ENCODE results near the gene FAR2.
"Not testable (repeated sequence)": the region's sequence is repeated elsewhere in the genome, so short reads cannot be mapped to it uniquely, and the experiment has no call there.

FAR2 gene

GRCh38 chr12:29346769-29347421, 197.8 kb downstream of the FAR2 start:
- DNase-seq (ENCODE audit: low spot score) = no peak
- H3K4me1 Mint-ChIP-seq (ENCODE audit: low read depth) = peaks cover 2% of the 10 kb centered on the region
- H3K27ac Mint-ChIP-seq = no peak overlapping the region
- H3K9me3 Mint-ChIP-seq = no peaks in the 10 kb centered on the region
- H3K36me3 Mint-ChIP-seq (ENCODE audit: low read depth) = peaks cover 35% of the 10 kb centered on the region
- no peaks in the 10 kb centered on the region for H3K27me3 Mint-ChIP-seq (ENCODE audit: low read depth)
- H3K4me3 Mint-ChIP-seq = no peak overlapping the region

- peaks cover 20% of the 10 kb centered on the region for H3K36me3 Mint-ChIP-seq (ENCODE audit: low read depth)
- no peaks in the 10 kb centered on the region for H3K27me3 Mint-ChIP-seq (ENCODE audit: low read depth)
- DNase-seq (ENCODE audit: low spot score) = no peak
- no peaks in the 10 kb centered on the region for H3K9me3 Mint-ChIP-seq
- H3K4me1 Mint-ChIP-seq (ENCODE audit: low read depth) = no peaks in the 10 kb centered on the region
- no peak overlapping the region for H3K4me3 Mint-ChIP-seq
- no peak overlapping the region for H3K27ac Mint-ChIP-seq
Observed at GRCh38 chr12:29350080-29350479, 201.0 kb downstream of the FAR2 start.

- Mint-ChIP-seq H3K27me3 (ENCODE audit: low read depth) (no peaks in the 10 kb centered on the region), H3K27ac (no peak overlapping the region), H3K4me1 (ENCODE audit: low read depth) (no peaks in the 10 kb centered on the region), H3K4me3 (no peak overlapping the region), H3K36me3 (ENCODE audit: low read depth) (peaks cover 15% of the 10 kb centered on the region), H3K9me3 (no peaks in the 10 kb centered on the region)
- no peak for DNase-seq (ENCODE audit: low spot score)
Observed at GRCh38 chr12:29354954-29355353, 205.9 kb downstream of the FAR2 start.

- Mint-ChIP-seq H3K9me3 (peaks cover 9% of the 10 kb centered on the region), H3K4me1 (ENCODE audit: low read depth) (peaks cover 1% of the 10 kb centered on the region), H3K4me3 (no peak overlapping the region), H3K36me3 (ENCODE audit: low read depth) (peaks cover 42% of the 10 kb centered on the region), H3K27me3 (ENCODE audit: low read depth) (no peaks in the 10 kb centered on the region), H3K27ac (no peak overlapping the region)
- DNase-seq (ENCODE audit: low spot score) = no peak
Observed at GRCh38 chr12:29365091-29365490, 216.0 kb downstream of the FAR2 start.

- Mint-ChIP-seq H3K27ac (no peak overlapping the region), H3K4me3 (no peak overlapping the region), H3K36me3 (ENCODE audit: low read depth) (peaks cover 13% of the 10 kb centered on the region), H3K27me3 (ENCODE audit: low read depth) (no peaks in the 10 kb centered on the region), H3K9me3 (no peaks in the 10 kb centered on the region), H3K4me1 (ENCODE audit: low read depth) (peaks cover 14% of the 10 kb centered on the region)
- DNase-seq (ENCODE audit: low spot score) = no peak
Observed at GRCh38 chr12:29374012-29374411, 224.9 kb downstream of the FAR2 start.

- no peak overlapping the region for H3K4me3 Mint-ChIP-seq
- no peaks in the 10 kb centered on the region for H3K27me3 Mint-ChIP-seq (ENCODE audit: low read depth)
- H3K27ac Mint-ChIP-seq = no peak overlapping the region
- H3K36me3 Mint-ChIP-seq (ENCODE audit: low read depth) = peaks cover 11% of the 10 kb centered on the region
- H3K4me1 Mint-ChIP-seq (ENCODE audit: low read depth) = peaks cover 23% of the 10 kb centered on the region
- DNase-seq (ENCODE audit: low spot score) = no peak
- H3K9me3 Mint-ChIP-seq = no peaks in the 10 kb centered on the region
Observed at GRCh38 chr12:29374913-29375312, 225.8 kb downstream of the FAR2 start.

- peaks cover 26% of the 10 kb centered on the region for H3K4me1 Mint-ChIP-seq (ENCODE audit: low read depth)
- H3K27ac Mint-ChIP-seq = no peak overlapping the region
- H3K27me3 Mint-ChIP-seq (ENCODE audit: low read depth) = no peaks in the 10 kb centered on the region
- no peaks in the 10 kb centered on the region for H3K9me3 Mint-ChIP-seq
- no peak overlapping the region for H3K4me3 Mint-ChIP-seq
- DNase-seq (ENCODE audit: low spot score) = no peak
- H3K36me3 Mint-ChIP-seq (ENCODE audit: low read depth) = peaks cover 11% of the 10 kb centered on the region
Observed at GRCh38 chr12:29376118-29376517, 227.0 kb downstream of the FAR2 start.

- Mint-ChIP-seq H3K27ac (peak within 1 kb of the TSS; percentile 93), H3K4me3 (peak within 1 kb of the TSS; percentile 91), H3K4me1 (ENCODE audit: low read depth) (peaks cover 35% of the 10 kb centered on the region)
Observed at GRCh38 chr12:29380536-29381523, 231.8 kb downstream of the FAR2 start, which contains the start of gene ERGIC2. TSS of gene ERGIC2 (minus strand) at chr12:29381172. CDS start at chr12:29371633, 9,539 bp downstream.

GRCh38 chr12:29382251-29382650, 233.2 kb downstream of the FAR2 start:
- H3K27me3 Mint-ChIP-seq (ENCODE audit: low read depth) = no peaks in the 10 kb centered on the region
- peak overlapping the region; percentile 37 for H3K27ac Mint-ChIP-seq
- H3K4me1 Mint-ChIP-seq (ENCODE audit: low read depth) = peaks cover 27% of the 10 kb centered on the region
- no peak for DNase-seq (ENCODE audit: low spot score)
- H3K4me3 Mint-ChIP-seq = peak overlapping the region; percentile 91
- peaks cover 4% of the 10 kb centered on the region for H3K36me3 Mint-ChIP-seq (ENCODE audit: low read depth)
- no peaks in the 10 kb centered on the region for H3K9me3 Mint-ChIP-seq

More at GRCh38 chr12:29380536-29381523, 231.8 kb downstream of the FAR2 start, which contains the start of gene ERGIC2:
- Mint-ChIP-seq H3K36me3 (ENCODE audit: low read depth) (peaks cover 8% of the 10 kb centered on the region), H3K9me3 (no peaks in the 10 kb centered on the region), H3K27me3 (ENCODE audit: low read depth) (no peaks in the 10 kb centered on the region)
- DNase-seq (ENCODE audit: low spot score) = peak; percentile 87

- peaks cover 15% of the 10 kb centered on the region for H3K4me1 Mint-ChIP-seq (ENCODE audit: low read depth)
- not testable (repeated sequence) for DNase-seq (ENCODE audit: low spot score); H3K27me3 Mint-ChIP-seq (ENCODE audit: low read depth); H3K36me3 Mint-ChIP-seq (ENCODE audit: low read depth); H3K9me3 Mint-ChIP-seq; H3K27ac Mint-ChIP-seq; H3K4me3 Mint-ChIP-seq
Observed at GRCh38 chr12:29385194-29385593, 236.1 kb downstream of the FAR2 start.
